Trophoblast cell (in vitro differentiated cells and primary cell): ENCODE results near the gene LDLRAD4.

Experiments used
- DNase-seq, 2 donors: peaks; one replicate each; pipeline ENCODE4 v3.0.0-alpha.2; 2016
- H2AFZ ChIP-seq: 2 replicates; pipeline ENCODE4 v1.6.1; 2013; ENCODE audit warnings: low read length, moderate library complexity, mild to moderate bottlenecking; ENCODE audit not compliant: insufficient read depth, poor library complexity
- H2AK5ac ChIP-seq: 2 replicates; pipeline ENCODE4 v1.6.1; 2013; ENCODE audit warnings: mild to moderate bottlenecking, low read length
- H2BK120ac ChIP-seq: 2 replicates; pipeline ENCODE4 v1.6.1; 2013; ENCODE audit warnings: low read length, mild to moderate bottlenecking, moderate library complexity; ENCODE audit not compliant: insufficient read depth, poor library complexity
- H2BK12ac ChIP-seq: 2 replicates; pipeline ENCODE4 v1.6.1; 2013; ENCODE audit warnings: mild to moderate bottlenecking, low read length, moderate library complexity
- H2BK5ac ChIP-seq: 2 replicates; pipeline ENCODE4 v1.6.1; 2013; ENCODE audit warnings: low read length, low read depth, moderate library complexity, mild to moderate bottlenecking; ENCODE audit not compliant: poor library complexity
- H3K14ac ChIP-seq: 2 replicates; pipeline ENCODE4 v1.6.1; 2013; ENCODE audit warnings: mild to moderate bottlenecking, low read length
- H3K18ac ChIP-seq: 2 replicates; pipeline ENCODE4 v1.6.1; 2013; ENCODE audit warnings: mild to moderate bottlenecking, low read length
- H3K23ac ChIP-seq: 2 replicates; pipeline ENCODE4 v1.6.1; 2013; ENCODE audit warnings: low read length
- H3K27ac ChIP-seq: 2 replicates; pipeline ENCODE4 v1.5.1; 2013; ENCODE audit warnings: low read depth, mild to moderate bottlenecking, inconsistent platforms, low read length, moderate library complexity
- H3K27me3 ChIP-seq: 2 replicates; pipeline ENCODE4 v1.6.1; 2013; ENCODE audit warnings: inconsistent platforms, mild to moderate bottlenecking, low read length, moderate library complexity; ENCODE audit not compliant: insufficient read depth
- H3K36me3 ChIP-seq, 2 experiments: 1 replicate in 1 of 2; 2 replicates in 1 of 2; pipeline ENCODE4 v1.6.1; 2013; ENCODE audit warnings: low read length in 2 of 2, mild to moderate bottlenecking in 2 of 2, moderate library complexity in 1 of 2; ENCODE audit not compliant: insufficient read depth in 2 of 2, control insufficient read depth in 1 of 2
- H3K4ac ChIP-seq: 2 replicates; pipeline ENCODE4 v1.6.1; 2013; ENCODE audit warnings: low read depth, mild to moderate bottlenecking, low read length, moderate library complexity
- H3K4me1 ChIP-seq, 2 experiments: 1 replicate in 1 of 2; 2 replicates in 1 of 2; pipeline ENCODE4 v1.6.1; 2013; ENCODE audit warnings: low read length in 2 of 2, mild to moderate bottlenecking in 2 of 2, moderate library complexity in 1 of 2; ENCODE audit not compliant: insufficient read depth in 2 of 2, control insufficient read depth in 1 of 2
- H3K4me2 ChIP-seq: 2 replicates; pipeline ENCODE4 v1.6.1; 2013; ENCODE audit warnings: inconsistent platforms, mild to moderate bottlenecking, low read length, moderate library complexity
- H3K4me3 ChIP-seq: 2 replicates; pipeline ENCODE4 v1.5.1; 2013; ENCODE audit warnings: mild to moderate bottlenecking, low read depth, low read length, inconsistent platforms
- H3K79me1 ChIP-seq: one replicate; pipeline ENCODE4 v1.6.1; 2013; ENCODE audit warnings: low read length
- H3K79me2 ChIP-seq: 2 replicates; pipeline ENCODE4 v1.6.1; 2013; ENCODE audit warnings: low read length, mild to moderate bottlenecking; ENCODE audit not compliant: control insufficient read depth, insufficient read depth, poor library complexity
- H3K9ac ChIP-seq: 2 replicates; pipeline ENCODE4 v1.6.1; 2013; ENCODE audit warnings: mild to moderate bottlenecking, low read length
- H3K9me3 ChIP-seq: 2 replicates; pipeline ENCODE4 v1.6.1; 2013; ENCODE audit warnings: low read depth, mild to moderate bottlenecking, control low read depth, inconsistent platforms, low read length; ENCODE audit not compliant: insufficient read depth
- H4K12ac ChIP-seq: 2 replicates; pipeline ENCODE4 v1.6.1; 2013; ENCODE audit warnings: low read depth, mild to moderate bottlenecking, low read length, moderate library complexity
- H4K8ac ChIP-seq: 2 replicates; pipeline ENCODE4 v1.6.1; 2013; ENCODE audit warnings: low read depth, mild to moderate bottlenecking, low read length, moderate library complexity
- H4K91ac ChIP-seq: one replicate; pipeline ENCODE4 v1.6.1; 2013; ENCODE audit warnings: low read depth, mild to moderate bottlenecking, low read length, moderate library complexity
- WGBS: extraction: QIAGEN DNeasy Blood & Tissue Kit; methylation state at CpG from one replicate; pipeline ENCODE4 v1.1.7; 2013; ENCODE audit warnings: missing lambda C conversion rate; ENCODE audit not compliant: insufficient read length, insufficient coverage; ENCODE audit errors: extremely low coverage; 5-methylcytosine and 5-hydroxymethylcytosine counted together

The LDLRAD4 gene

DNA sequence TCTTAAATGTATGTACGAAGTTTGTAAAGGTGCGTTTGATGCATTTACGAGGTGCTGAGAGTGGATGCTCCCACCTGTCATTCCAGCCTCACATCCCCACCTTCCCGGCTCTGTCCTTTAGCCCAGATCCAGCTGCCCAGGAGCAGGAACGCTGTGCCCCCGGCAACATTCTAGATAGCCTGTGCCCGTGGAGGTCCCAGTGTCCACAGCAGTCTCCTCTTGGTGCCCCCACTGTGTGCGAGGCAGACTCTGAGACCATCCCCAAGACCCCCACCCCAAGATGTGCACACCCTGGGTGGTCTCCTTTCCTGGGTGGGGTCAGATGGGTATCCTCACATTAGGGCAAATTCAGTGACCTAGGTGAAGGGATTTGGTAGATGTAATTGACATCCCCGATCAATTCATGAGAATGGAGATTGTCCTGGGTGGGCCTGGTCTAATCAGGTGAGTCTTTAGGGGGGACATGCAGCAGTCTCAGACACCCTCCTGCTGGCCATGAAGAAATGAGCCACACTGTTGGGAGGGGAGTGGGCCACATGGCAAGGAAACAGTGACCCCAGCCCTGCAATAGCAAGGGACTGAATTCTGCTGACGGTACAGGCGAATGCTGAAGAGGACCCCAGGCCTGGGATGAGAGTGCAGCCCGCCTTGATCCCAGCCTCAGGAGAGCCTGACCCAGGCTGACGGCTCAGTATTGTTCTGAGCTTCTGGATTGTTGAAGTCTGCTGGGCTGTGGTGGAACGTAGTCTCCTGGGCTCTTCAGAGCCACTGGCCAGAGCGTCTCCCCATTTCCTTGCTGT, 304.5 kb downstream of the LDLRAD4 start:
- Histone ChIP-seq H3K4me3 (no peak overlapping the region), H3K23ac (no peak overlapping the region), H3K27me3 (no peaks in the 10 kb centered on the region), H2BK5ac (no peak overlapping the region), H2AK5ac (no peak overlapping the region), H3K27ac (no peak overlapping the region), H2BK12ac (no peak overlapping the region), H4K12ac (no peak overlapping the region), H3K79me2 (no peaks in the 10 kb centered on the region), H3K14ac (no peak overlapping the region), H3K4me2 (no peak overlapping the region), H3K4me1 (no peaks in the 10 kb centered on the region), H3K79me1 (no peaks in the 10 kb centered on the region), H4K91ac (no peak overlapping the region), H3K9me3 (no peaks in the 10 kb centered on the region), H3K4ac (no peak overlapping the region), H3K36me3 (peaks cover 0 to 2% of the 10 kb centered on the region in 2 experiments), H3K9ac (no peak overlapping the region), H4K8ac (no peak overlapping the region), H2BK120ac (no peak overlapping the region), H3K18ac (no peak overlapping the region), H2AFZ (no peak overlapping the region)
- WGBS = 100% methylated on average over 3 of the region's 15 CpGs
- no peak for DNase-seq

DNA sequence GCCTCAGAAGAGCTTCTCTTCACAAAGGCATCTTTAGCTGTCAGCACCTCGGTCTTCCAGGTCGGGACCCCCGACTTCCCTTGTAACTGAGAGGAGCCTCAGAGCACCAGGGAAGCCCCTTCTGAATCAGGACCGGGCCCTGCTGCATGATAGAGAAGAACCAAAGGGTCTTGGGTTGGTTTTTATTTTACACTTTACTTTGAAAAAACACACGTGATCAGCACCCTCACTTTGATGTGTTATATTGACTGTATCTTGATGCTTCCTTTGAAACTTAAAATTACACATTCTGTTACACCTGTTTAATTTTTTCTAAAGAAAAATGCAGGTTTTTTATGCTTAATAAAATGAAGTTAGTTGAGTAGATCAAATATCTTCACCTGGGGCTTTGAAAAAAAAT, 305.5 kb downstream of the LDLRAD4 start:
- WGBS = no CpG with 5 or more reads among the region's 5 CpGs
- H3K23ac ChIP-seq = no peak overlapping the region
- H4K12ac ChIP-seq = no peak overlapping the region
- H3K27me3 ChIP-seq = no peaks in the 10 kb centered on the region
- no peaks in the 10 kb centered on the region for H3K79me1 ChIP-seq
- H3K18ac ChIP-seq = no peak overlapping the region
- peaks cover 0 to 2% of the 10 kb centered on the region in 2 experiments for H3K36me3 ChIP-seq
- no peak overlapping the region for H3K9ac ChIP-seq
- H3K4ac ChIP-seq = no peak overlapping the region
- H3K14ac ChIP-seq = no peak overlapping the region
- no peak overlapping the region for H2BK5ac ChIP-seq
- H3K4me3 ChIP-seq = no peak overlapping the region
- DNase-seq = no peak
- H2AFZ ChIP-seq = no peak overlapping the region
- H3K27ac ChIP-seq = no peak overlapping the region
- H3K9me3 ChIP-seq = no peaks in the 10 kb centered on the region
- H3K4me1 ChIP-seq = no peaks in the 10 kb centered on the region
- H3K79me2 ChIP-seq = no peaks in the 10 kb centered on the region
- H4K91ac ChIP-seq = no peak overlapping the region
- H2BK12ac ChIP-seq = no peak overlapping the region
- no peak overlapping the region for H4K8ac ChIP-seq
- H3K4me2 ChIP-seq = no peak overlapping the region
- H2BK120ac ChIP-seq = no peak overlapping the region
- no peak overlapping the region for H2AK5ac ChIP-seq

DNA sequence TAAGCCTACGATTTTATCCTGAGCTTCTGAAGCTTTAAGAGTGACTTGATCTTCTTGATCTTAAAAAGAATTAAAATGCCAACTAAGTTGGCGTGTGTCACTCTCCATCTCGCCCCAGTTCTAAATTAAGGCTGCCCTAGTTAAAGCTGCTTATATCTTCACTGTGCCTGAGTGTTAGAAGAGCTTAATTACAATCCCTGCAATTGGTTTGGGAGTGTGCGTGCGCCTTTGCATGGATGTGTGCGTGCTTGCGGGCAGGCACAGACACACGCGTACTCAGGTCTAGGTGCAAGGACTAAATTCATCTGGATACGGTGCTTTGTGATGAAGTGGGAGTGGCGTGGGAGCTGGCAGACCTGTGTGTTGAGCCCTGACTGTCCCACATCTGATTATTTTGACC, 306.3 kb downstream of the LDLRAD4 start:
- no peaks in the 10 kb centered on the region for H3K79me1 ChIP-seq
- no peak overlapping the region for H2BK12ac ChIP-seq
- H4K8ac ChIP-seq = no peak overlapping the region
- no peak overlapping the region for H2BK5ac ChIP-seq
- H3K4me1 ChIP-seq = no peaks in the 10 kb centered on the region
- H3K27me3 ChIP-seq = no peaks in the 10 kb centered on the region
- H4K91ac ChIP-seq = no peak overlapping the region
- no peak overlapping the region for H3K23ac ChIP-seq
- no peak overlapping the region for H2AK5ac ChIP-seq
- H3K9ac ChIP-seq = no peak overlapping the region
- WGBS = no CpG with 5 or more reads among the region's 11 CpGs
- no peaks in the 10 kb centered on the region for H3K79me2 ChIP-seq
- H3K14ac ChIP-seq = no peak overlapping the region
- H3K18ac ChIP-seq = no peak overlapping the region
- no peak overlapping the region for H2AFZ ChIP-seq
- H2BK120ac ChIP-seq = no peak overlapping the region
- no peak for DNase-seq
- no peak overlapping the region for H3K27ac ChIP-seq
- no peak overlapping the region for H3K4ac ChIP-seq
- H4K12ac ChIP-seq = no peak overlapping the region
- no peak overlapping the region for H3K4me2 ChIP-seq
- H3K4me3 ChIP-seq = no peak overlapping the region
- H3K9me3 ChIP-seq = no peaks in the 10 kb centered on the region
- peaks cover 0 to 2% of the 10 kb centered on the region in 2 experiments for H3K36me3 ChIP-seq

DNA sequence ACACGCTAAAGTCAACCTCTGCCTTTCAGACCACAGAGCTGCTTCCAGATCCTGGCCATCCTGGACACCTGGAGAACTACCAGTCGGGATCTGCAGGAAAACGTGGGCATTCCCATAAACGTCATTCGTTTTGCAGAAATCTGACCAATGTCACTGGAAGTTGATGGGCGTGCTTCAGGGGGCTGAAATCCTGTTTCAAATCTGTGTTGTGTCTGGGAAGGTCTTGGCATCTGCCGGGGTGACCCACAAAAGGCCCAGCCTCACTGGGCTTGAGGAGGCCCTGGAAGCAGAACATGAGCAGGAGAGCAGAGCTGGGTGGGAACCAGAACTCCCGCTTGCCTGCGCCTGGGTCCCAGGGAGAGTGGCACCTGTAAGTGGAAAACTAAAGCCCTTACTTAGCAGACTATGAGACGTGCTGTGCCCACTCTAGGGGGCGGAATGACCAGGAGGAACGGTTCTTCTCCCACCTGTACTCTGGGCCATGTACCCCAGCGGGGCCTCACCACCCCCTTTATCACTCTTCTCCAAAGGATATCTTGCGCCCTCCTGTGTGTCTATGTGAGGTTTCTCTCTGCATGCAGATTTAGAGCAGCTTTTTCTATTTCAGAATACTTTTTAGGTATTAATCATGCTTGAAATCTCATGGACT, 306.9 kb downstream of the LDLRAD4 start:
- Histone ChIP-seq H3K4ac (no peak overlapping the region), H2AK5ac (no peak overlapping the region), H2BK120ac (no peak overlapping the region), H2BK5ac (no peak overlapping the region), H3K9ac (no peak overlapping the region), H3K18ac (no peak overlapping the region), H4K91ac (no peak overlapping the region), H3K9me3 (no peaks in the 10 kb centered on the region), H3K27ac (no peak overlapping the region), H3K79me1 (no peaks in the 10 kb centered on the region), H3K36me3 (peaks cover 0 to 2% of the 10 kb centered on the region in 2 experiments), H3K79me2 (no peaks in the 10 kb centered on the region), H4K12ac (no peak overlapping the region), H3K23ac (no peak overlapping the region), H3K27me3 (no peaks in the 10 kb centered on the region), H2BK12ac (no peak overlapping the region), H2AFZ (no peak overlapping the region), H3K14ac (no peak overlapping the region), H3K4me1 (no peaks in the 10 kb centered on the region), H3K4me2 (no peak overlapping the region), H3K4me3 (no peak overlapping the region), H4K8ac (no peak overlapping the region)
- no CpG with 5 or more reads among the region's 14 CpGs for whole genome bisulfite sequencing
- DNase-seq = no peak
